GM19043 (cell line): ENCODE results near the gene CHMP4B.

Experiments used
- ATAC-seq: cut with Tn5 transposase; IDR thresholded peaks from one replicate; pipeline ENCODE4 v1.9.1; 2021; ENCODE audit warnings: low read depth; ENCODE audit not compliant: unreplicated experiment

CHMP4B gene

GRCh38 chr20:33837096-33837830 lies 26.1 kb downstream of the CHMP4B start:
- ATAC-seq: no peak

GRCh38 chr20:33838035-33838864 lies 27.1 kb downstream of the CHMP4B start:
- no peak for ATAC-seq

GRCh38 chr20:33839591-33839990 lies 28.4 kb downstream of the CHMP4B start:
- no peak for ATAC-seq

GRCh38 chr20:33840160-33840559 lies 29.0 kb downstream of the CHMP4B start:
- ATAC-seq: no peak

- ATAC-seq: no peak
Observed at GRCh38 chr20:33840759-33841435, 29.7 kb downstream of the CHMP4B start.

- ATAC-seq: no peak
Observed at GRCh38 chr20:33841436-33841799, 30.3 kb downstream of the CHMP4B start.

GRCh38 chr20:33842346-33842745 lies 31.2 kb downstream of the CHMP4B start:
- no peak for ATAC-seq

- no peak for ATAC-seq
Observed at GRCh38 chr20:33843050-33843449, 31.9 kb downstream of the CHMP4B start.

- peak; percentile 61 for ATAC-seq
Observed at GRCh38 chr20:33843854-33844253, 32.7 kb downstream of the CHMP4B start.

- ATAC-seq: no peak
Observed at GRCh38 chr20:33846291-33846935, 35.3 kb downstream of the CHMP4B start.

- ATAC-seq: no peak
Observed at GRCh38 chr20:33847006-33847405, 35.9 kb downstream of the CHMP4B start.

GRCh38 chr20:33848391-33848790 lies 37.2 kb downstream of the CHMP4B start:
- no peak for ATAC-seq

GRCh38 chr20:33850159-33850558 lies 39.0 kb downstream of the CHMP4B start:
- ATAC-seq: no peak

GRCh38 chr20:33851842-33852466 lies 40.8 kb downstream of the CHMP4B start:
- ATAC-seq: no peak

- no peak for ATAC-seq
Observed at GRCh38 chr20:33852626-33853506, 41.7 kb downstream of the CHMP4B start.

- ATAC-seq: no peak
Observed at GRCh38 chr20:33853507-33853813, 42.3 kb downstream of the CHMP4B start.

- ATAC-seq: no peak
Observed at GRCh38 chr20:33857722-33858563, 46.8 kb downstream of the CHMP4B start.

GRCh38 chr20:33858666-33859065 lies 47.5 kb downstream of the CHMP4B start:
- no peak for ATAC-seq
